NK-92 treated with Interleukin-12 subunit alpha and Interleukin-12 subunit beta, amount 100 ng/mL, for 24 hours (cell line): ENCODE data around the gene ZBTB37.
A peak's percentile ranks its signal among the peaks of the same experiment; 100 is the strongest.
"Not testable (repeated sequence)": the region's sequence is repeated elsewhere in the genome, so short reads cannot be mapped to it uniquely, and the experiment has no call there.

Experiments
- DNase-seq: peaks from one replicate; lab custom pipeline; 2025; lab: John Stamatoyannopoulos, UW

Gene ZBTB37

DNA sequence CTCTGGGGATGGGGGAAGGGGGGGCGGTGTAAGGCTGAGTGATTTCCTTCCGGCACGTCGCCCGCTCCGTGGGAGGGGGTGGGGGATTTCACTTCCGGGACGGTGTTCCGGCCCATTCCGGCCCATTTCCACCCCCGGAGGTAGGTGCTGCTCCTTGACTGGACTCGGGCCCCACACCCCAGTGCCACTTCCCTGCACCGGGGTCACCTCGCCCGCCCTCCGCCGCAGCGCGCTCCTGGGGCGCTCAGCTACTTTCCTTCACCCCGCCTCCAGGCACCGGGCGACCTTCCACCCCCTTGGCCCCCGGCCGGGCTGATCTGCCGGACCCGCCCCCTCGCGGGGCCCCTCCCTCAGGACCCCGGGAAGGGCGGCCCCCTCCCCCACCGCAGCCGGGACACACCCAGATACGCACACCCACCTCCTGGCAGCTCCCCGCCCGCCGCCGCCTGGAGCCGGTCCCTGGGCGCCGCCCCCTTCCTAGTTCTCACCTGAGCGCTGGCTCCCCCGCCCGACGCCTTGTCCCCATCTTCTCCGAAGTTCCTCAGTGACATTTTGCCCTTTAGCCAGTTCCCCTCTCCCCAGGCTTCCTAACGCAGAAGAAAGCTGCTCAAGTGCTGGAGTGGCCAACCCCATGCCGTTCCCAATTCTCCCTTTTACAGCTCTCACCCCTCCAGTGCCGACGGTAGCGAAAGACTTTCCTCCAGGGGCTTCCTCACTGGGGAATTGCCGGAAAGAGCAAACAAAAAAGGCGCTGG, at the start of gene ZBTB37:
Gene ZBTB37 (plus strand): TSS at position 115 of the 755 bp plus-strand sequence. CDS start 1,846 bp downstream, outside the sequence.
- peak; percentile 99 for DNase-seq

- no peak for DNase-seq
These were observed 49.7 kb upstream of the ZBTB37 start for GRCh38 chr1:173818459-173818858.

- no peak for DNase-seq
These were observed 46.5 kb upstream of the ZBTB37 start for GRCh38 chr1:173821680-173822079.

- DNase-seq: no peak
These were observed 44.3 kb upstream of the ZBTB37 start for GRCh38 chr1:173823781-173824314.

DNA sequence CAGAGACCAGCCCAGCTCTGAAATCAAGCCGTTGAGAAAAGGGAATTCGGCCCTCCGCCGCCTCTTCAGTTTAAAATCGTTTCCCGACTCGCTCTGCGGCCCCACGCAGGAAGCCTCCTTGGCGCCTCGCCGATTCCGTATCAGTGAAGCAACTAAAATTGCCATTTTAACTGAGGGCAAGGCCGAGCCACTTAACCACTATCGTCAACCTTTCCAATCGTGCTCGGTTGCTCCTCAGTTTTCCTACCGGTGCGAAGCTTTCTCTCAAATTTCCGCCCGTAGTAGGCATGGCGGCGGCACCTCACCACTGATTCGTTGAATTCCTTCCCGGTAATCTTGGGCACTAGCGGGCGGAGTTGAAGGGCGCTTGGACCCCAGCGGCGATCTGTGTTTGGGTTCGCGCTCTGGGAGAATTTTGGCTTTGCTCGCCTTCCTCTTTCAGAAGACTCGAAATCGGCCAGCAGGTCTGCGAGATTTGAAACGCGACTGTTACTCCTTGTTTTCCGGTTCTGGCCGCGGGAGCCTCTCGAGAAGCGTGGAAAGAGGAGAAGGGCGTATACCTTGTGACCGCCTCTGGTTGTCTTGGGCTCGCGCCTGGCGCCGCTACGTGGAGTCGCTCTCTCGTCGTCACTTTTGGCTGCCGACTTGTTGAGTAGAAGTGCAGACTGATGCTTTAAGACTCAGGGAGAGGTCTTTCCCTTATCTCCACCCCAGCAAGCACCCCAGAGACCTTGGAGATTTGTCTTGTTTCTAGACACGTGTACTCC, 43.7 kb upstream of the ZBTB37 start, which contains the start of the genes CENPL and DARS2:
Gene CENPL (minus strand): TSS at position 569 of the 767 bp plus-strand sequence. CDS start 13,584 bp downstream, outside the sequence.
Gene DARS2 (plus strand): TSS at position 359 of the 767 bp plus-strand sequence. CDS start 557 bp downstream, outside the sequence.
- DNase-seq: peak; percentile 86

DNA sequence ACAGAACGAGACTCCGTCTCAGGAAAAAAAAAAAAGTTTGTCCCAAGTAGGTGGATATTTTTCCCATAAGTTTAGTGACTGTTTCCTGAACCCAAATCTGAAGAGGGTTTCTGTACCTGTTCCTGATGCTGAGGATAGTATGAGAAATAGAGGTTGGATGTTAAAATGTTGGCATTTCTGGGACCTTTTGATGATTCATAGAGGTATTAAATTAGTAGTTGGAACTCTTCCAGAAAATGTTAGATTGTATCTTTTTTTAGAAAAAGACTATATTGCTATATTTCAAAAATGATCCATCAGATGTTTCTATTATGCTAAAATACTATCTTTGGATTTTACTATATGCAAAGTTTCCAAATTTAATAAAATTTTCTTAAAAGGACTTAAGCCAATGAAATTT, 40.6 kb upstream of the ZBTB37 start:
- no peak for DNase-seq

DNA sequence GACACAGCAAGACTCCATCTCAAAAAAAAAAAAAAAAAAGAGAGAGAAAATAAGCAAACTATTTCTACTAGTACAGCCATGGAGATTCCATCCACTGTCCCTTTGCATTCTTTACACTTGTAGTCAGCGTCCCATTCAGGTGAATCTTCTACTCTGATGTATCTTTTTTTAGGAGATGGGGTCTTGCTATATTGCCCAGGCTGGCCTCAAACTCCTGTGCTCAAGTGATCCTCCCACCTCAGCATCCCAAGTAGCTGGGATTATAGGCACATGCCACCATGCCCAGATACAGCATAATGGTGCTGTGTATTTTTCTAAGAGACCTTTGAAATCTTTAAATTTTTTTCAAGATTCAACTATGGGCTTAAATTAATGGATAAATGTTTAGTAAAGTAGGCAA, 35.4 kb upstream of the ZBTB37 start:
- no peak for DNase-seq

GRCh38 chr1:173852105-173852504, 16.1 kb upstream of the ZBTB37 start:
- DNase-seq: no peak

DNA sequence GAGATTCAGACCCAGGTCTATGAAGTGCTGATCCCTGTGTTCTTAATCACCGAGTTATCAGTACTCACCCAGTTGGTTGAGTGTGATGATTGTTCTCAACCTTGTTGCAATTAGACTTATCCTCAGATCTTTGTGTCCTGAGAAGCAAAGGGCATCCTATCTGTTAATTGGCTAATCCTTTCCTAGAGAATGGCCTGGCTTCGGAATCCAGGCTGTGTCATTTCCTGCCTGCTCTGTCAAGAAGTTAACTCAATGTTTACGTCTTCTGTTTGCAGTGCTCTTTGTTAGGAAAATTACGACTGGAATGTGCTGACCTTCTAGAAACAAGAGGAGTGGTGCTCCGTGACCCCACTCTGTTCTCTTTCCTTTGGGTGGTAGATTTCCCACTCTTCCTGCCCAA, 15.1 kb upstream of the ZBTB37 start:
- no peak for DNase-seq

GRCh38 chr1:173856014-173856413, 12.2 kb upstream of the ZBTB37 start:
- no peak for DNase-seq

DNA sequence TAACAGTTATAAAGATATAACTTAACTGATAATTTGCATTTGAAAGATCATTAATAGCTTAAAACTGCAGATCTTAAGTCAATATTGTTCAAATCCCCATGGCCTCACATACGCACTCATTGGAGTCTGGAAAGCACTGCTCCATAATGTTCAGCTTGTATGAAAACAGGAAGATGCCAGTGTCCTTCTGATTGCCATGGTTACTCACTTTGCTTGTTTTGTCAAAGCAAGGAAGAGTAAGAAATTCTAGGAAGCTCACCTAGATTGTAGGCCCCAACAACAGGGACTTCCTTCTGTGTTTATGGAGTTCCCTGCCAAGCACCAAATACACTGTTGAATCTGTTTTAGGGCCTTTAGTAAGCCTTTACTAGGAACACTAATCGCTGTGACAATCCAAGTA, 11.3 kb upstream of the ZBTB37 start:
- DNase-seq: no peak

DNA sequence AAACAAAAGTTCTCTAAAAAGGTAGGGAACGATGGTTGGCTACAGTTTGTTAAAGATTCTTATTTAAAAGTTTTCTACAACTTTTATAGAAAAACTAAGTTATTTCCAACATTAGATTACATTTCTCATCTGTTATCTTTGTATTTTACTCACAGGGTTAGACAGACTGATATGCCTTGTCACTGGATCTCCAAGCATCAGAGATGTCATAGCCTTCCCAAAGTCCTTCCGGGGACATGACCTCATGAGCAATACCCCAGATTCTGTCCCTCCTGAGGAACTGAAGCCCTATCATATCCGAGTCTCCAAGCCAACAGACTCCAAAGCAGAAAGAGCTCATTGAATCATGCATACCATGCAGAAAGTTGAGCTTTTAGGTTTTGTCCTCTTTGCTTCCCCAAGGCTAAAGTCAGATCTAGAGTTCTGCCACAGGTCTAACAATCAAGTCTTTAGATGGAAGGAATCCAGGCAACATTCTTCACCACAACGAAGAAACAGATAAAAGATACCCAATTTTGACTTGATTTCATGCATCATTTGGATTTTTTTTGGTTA, 10.7 kb upstream of the ZBTB37 start:
- DNase-seq: no peak

DNA sequence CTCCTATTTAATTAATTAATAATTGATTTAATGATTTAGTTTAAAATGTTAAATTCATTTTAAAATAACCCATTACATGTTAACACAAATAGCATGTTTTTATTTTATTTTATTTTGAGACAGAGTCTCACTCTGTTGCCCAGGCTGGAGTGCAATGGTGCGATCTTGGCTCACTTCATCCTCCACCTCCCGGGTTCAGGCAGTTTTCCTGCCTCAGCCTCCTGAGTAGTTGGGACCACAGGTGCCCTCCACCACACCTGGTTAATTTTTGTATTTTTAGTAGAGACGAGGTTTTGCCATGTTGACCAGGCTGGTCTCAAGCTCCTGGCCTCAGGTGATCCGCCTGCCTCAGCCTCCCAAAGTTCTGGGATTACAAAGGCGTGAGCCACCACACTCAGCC, 8.6 kb upstream of the ZBTB37 start:
- not testable (repeated sequence) for DNase-seq

- DNase-seq: no peak
These were observed 8.1 kb upstream of the ZBTB37 start for GRCh38 chr1:173860065-173860464.

GRCh38 chr1:173861731-173862145, 6.4 kb upstream of the ZBTB37 start:
- no peak for DNase-seq

GRCh38 chr1:173862146-173862768, 5.9 kb upstream of the ZBTB37 start:
- not testable (repeated sequence) for DNase-seq

- no peak for DNase-seq
These were observed 5.4 kb upstream of the ZBTB37 start for GRCh38 chr1:173862769-173863223.

GRCh38 chr1:173863224-173864161, 4.7 kb upstream of the ZBTB37 start:
- DNase-seq: no peak

- no peak for DNase-seq
These were observed 3.9 kb upstream of the ZBTB37 start for GRCh38 chr1:173864179-173864867.
